Muscle of arm (tissue), 12 donors: ENCODE data around the gene NFIC. TPM values are rescaled to one million over a fixed set of nuclear protein-coding genes. Genes with fewer than 3 reads are reported as not detected.
A peak's percentile ranks its signal among the peaks of the same experiment; 100 is the strongest.

Experiments used
- DNase-seq: peaks from one replicate; pipeline ENCODE4 v3.0.0-alpha.2; 2013
- polyA plus RNA-seq, 12 donors: library from polyadenylated mRNA; unstranded; fragments of 120-200 nt; gene quantifications; one replicate each; pipeline ENCODE4 v1.2.1, GENCODE V29; 2013; ENCODE audit not compliant: insufficient read length in 12 of 12

The NFIC gene
- polyA plus RNA-seq, 12 donors = 30.9 to 375 (median 38.9) TPM

GRCh38 chr19:3357271-3357991 is 9.0 kb upstream of the NFIC start:
- DNase-seq = no peak

- DNase-seq = no peak
These were observed 8.2 kb upstream of the NFIC start for GRCh38 chr19:3357992-3358688.

DNA sequence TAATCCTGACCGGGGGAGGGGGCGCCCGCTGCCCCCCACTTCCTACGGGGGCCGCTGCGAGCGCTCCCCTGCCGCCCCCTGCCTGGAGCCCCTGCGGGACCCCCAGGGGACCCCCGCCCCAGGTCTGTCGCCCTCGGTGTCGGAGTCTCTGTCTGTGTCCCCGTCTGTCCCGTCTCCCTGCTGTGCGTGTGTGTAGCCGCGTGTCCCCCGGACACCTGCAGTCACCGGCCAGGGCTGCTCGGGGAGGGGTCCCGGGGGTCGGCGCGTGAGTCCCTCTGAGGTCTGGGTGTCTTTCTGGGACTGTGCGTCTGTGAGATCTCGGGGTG is 7.7 kb upstream of the NFIC start:
- DNase-seq = no peak

- DNase-seq = no peak
These were observed 7.1 kb upstream of the NFIC start for GRCh38 chr19:3359015-3359918.

- no peak for DNase-seq
These were observed 6.4 kb upstream of the NFIC start for GRCh38 chr19:3359919-3360420.

- no peak for DNase-seq
These were observed 5.7 kb upstream of the NFIC start for GRCh38 chr19:3360421-3361383.

DNA sequence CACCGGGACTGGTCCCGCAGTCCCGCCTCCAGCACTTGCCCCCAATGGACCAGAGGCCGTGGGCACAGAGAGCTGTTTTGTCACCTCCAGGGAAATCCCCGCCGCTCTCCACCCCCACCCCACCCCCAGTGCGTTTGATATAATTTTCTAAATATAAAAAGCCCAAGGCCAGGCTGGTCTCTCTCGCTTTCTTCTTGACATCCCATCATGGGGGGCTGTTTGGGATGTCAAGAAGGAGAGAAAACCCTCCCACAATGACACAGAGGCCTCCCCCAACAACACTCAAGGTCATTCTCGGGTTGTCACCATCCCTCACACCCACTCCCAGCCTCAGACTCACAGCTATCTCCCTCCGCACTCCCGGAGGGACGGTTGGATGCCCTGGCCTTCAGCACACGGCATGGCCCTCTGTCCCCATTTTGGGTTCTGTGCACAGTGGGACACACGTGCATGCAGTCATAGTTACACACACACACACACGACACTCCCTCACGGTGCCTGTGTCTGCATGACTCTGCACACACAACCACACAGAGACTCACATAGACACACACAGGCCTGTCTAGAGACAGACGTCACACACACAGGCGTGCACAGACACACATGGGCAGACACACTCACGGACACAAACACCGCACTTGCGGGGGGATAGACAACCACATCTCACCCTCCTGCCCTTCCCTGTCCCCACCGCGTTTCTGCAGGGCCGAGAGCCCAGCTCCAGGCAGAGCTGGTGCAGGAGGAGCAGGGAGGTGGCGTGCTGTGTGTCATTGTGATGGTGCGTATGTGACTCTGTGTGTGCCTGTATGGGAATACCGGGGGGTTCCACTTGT is 4.8 kb upstream of the NFIC start:
- no peak for DNase-seq

DNA sequence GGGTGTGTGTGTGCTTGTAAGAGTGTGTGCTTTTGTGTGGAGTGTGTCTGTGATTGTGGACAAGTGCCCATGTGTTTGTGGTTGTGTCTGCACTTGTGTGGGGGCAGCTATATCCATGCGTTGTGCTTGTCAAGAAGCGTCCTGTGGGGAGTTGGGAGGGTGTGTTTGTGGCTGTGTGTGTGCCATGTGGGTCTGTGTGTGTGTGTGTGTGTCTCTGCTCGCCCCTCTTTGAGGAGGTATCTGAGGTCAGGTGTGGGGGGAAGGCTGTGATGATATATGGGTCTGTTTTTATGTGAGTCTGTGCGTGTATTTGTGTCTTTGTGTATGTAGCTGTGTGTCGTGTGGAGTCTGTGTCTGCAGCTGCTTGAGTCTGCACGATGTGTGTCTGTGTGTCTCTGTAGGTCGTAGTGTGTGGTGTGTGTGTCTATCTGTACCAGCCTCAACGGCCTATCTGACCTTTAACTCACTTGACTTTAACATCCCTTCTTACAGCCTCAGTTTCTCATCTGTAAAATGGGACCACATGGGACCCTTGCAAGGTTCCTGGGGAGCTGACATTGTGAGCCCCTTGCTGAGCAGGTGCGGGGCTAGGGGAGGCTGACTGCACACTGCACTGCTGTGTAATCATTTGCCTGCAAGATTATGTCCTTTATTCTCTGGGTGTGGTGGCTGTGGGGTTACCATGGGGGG is 4.0 kb upstream of the NFIC start:
- DNase-seq = no peak

DNA sequence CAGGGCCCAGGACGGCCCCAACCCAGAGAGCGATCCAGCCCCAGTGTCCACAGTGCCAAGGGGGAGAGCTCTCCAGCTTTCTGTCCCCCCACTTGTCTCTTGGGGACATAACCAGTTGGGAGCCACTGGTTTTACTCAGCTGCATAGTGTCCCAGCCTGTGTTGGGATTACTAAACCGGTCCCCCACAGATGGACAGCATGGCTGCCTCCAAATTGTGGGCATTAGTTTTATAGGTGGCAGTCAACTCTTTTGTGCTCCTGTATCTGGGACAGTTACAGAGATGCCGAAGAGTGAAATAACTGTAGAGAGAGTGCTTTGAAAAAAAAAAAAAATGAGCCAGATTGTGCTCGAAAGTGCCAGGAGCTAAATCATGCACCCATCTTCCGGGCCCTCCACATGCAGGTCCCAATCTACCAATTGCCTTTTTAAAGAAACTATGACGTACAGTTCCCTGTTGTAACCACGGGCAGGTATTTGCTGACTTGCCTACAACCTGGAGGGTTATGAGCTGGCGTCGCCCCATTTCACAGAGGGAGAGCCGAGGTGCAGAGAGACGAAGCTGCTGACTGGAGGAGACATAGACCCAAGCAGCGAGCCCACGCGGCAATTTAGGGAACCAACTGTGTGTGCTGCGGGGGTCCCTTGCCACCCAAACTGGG is 2.4 kb upstream of the NFIC start:
- no peak for DNase-seq

DNA sequence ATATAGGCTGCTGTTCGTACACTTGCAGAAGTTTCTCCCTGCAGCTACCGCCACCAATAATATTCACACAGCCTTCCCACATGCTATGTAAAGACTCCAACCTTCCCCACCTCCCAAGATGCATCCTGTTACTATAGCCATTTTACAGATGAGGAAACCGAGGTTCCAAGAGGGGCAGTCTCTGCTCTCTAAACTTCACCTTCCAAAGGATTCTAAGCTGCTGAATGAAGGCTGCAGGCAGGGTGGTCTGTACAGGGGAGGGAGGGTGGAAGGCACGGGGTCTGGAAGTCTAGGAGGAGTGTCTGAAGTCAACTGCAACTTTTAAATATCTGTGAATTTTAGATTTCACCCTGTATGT is 1.9 kb upstream of the NFIC start:
- DNase-seq = no peak

- DNase-seq = no peak
These were observed 1.1 kb upstream of the NFIC start for GRCh38 chr19:3365093-3365835.

- peak; percentile 67 for DNase-seq
These were observed 607 bp downstream of the NFIC start for GRCh38 chr19:3366753-3367627.

DNA sequence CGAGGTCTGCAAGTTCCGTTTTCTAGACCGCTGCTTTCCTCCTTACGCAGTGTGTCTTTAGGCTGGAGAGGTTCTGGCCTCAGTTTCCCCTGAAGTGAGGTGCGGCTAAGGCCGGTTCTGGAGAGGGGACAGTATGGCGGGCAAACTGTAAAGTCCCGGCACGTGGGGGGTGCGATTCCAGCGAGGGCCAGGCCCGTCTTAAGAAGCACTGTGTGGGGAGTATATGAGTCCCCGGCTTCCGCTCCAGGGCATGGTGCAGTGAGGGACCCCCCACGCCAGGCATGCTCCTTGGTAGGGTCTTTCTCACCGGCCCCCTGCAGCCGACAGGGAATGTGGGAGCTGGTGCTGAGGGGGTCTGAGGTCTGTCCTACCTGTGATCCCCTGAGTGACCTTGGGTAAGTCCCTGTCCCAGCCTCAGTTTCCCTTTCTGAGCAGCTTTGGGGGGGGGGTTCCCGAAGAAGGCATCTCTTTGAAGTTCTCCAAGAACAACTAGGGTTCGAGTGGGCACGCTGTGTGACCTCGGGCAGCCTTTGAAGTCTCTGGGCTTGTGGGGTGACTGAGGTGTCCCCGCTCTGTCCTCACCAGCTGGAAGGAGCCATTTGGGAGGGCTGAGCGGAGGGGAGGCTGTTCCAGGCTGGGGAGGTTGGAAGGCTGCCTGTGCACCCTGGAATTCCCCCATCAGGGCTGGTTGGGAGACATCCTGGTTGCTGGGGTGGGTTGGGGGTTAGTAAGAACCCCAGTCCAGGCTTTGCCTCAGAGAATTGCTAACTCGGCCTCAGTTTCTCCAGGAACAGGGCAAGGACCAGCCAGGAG is 1.5 kb downstream of the NFIC start:
- no peak for DNase-seq

DNA sequence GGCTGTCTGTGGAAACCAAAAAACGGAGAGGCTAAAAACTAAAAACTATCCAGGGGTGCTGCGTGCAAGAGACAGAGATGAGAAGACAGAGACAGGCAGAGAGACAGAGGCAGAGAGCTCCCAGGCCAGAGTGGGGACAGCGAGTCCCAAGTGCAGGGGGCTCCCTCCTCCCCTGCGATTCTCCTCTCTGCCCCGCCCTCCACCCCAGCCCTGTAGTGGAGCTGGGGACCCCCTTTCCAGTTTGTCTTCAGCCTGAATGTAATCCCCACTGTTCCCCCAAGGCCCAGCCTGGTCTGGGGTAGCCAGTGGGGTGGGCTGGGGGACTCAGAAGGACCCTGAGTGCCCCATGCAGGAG is 2.0 kb downstream of the NFIC start:
- no peak for DNase-seq

DNA sequence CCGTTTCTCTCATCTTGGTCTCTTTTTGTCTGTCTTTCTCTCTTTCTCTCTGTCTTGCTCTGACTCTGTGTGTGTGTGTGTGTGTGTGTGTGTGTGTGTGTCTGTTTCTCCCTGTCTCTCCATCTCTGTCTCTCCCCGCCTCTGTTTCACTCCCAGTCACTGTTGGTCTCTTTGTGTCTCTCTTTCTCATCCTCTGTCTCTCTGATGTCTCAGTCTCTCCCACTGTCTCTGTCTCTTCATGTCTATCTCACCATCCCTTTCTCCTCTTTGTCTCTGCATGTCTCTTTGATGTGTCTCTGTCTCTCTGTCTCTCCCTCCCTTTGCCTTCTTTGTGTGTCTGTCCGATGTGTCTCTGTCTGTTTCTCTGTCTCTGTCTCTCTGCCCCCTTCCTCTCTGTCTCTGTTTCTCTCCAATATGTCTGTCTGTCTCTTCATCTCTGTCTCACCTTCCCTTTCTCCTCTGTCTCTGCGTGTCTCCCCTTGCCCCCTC is 2.5 kb downstream of the NFIC start:
- DNase-seq = no peak
